ENCODE measurements around the gene SRP9. TPM values are rescaled to one million over a fixed set of nuclear protein-coding genes. Genes with fewer than 3 reads are reported as not detected.

The SRP9 gene
- total and polyA plus RNA-seq, 10 of the 15 experiments (the other 5 are each of a cell fraction or from before 2014, with no cell fraction given) = 248 to 1,200 (median 514) TPM

- H3K9ac ChIP-seq (ENCODE audit: control insufficient read depth, insufficient read depth, low read length) = no peak overlapping the region
- H3K4me1 ChIP-seq (ENCODE audit: control insufficient read depth, insufficient read depth, low read length) = no peaks in the 10 kb centered on the region
- intact Hi-C loops (cut with micrococcal nuclease; ENCODE audit: unreplicated experiment) (no loop called here), in situ Hi-C loops (cut with MboI) (no loop called here)
- WGBS (ENCODE audit: insufficient coverage, insufficient replicate concordance, low lambda C conversion rate, missing lambda C conversion rate) = 58% methylated on average over 10 of the region's 10 CpGs
- H3K27ac ChIP-seq (ENCODE audit: control insufficient read depth, insufficient read depth) = no peak overlapping the region
- CTCF ChIA-PET = no interaction called here
- DNase-seq (ENCODE audit: low read depth, low spot score) (no peak), FAIRE-seq (no peak), ATAC-seq (no peak)
- H3K9me3 ChIP-seq (replicated peaks; ENCODE audit: control insufficient read depth, insufficient read depth, low read length) = no peaks in the 10 kb centered on the region
- H3K79me2 ChIP-seq (ENCODE audit: control insufficient read depth, insufficient read depth, low read length) = no peaks in the 10 kb centered on the region
- no TSS peak for BruUV-seq (replicated peaks)
- RAD21 ChIA-PET (ENCODE audit: unreplicated experiment) = no interaction called here
- H3K4me3 ChIP-seq = no peak overlapping the region
- H3K36me3 ChIP-seq (ENCODE audit: control insufficient read depth in 2 of 2, insufficient read depth in 2 of 2, low read length in 1 of 2) = no peaks in the 10 kb centered on the region
- POLR2A ChIA-PET = no interaction called here
- TF ChIP-seq ATF7 (IDR thresholded peaks at IDR 0.05; ENCODE audit: low read depth) = no peak
- TF ChIP-seq SREBF2 (IDR thresholded peaks at IDR 0.05; ENCODE audit: low read length) = no peak
- TF ChIP-seq TCF12 (IDR thresholded peaks at IDR 0.05; ENCODE audit: low read depth, low read length) = no peak
- TF ChIP-seq PAX5 (IDR thresholded peaks at IDR 0.05; ENCODE audit: borderline replicate concordance, low read depth, low read length) = no peak
- no peak for TF ChIP-seq IKZF2 (IDR thresholded peaks at IDR 0.05)
- no peak for TF ChIP-seq BHLHE40 (IDR thresholded peaks at IDR 0.05; ENCODE audit: borderline replicate concordance in 1 of 2, low read depth in 2 of 2, low read length in 1 of 2)
- TF ChIP-seq ZZZ3 (IDR thresholded peaks at IDR 0.05; ENCODE audit: control insufficient read depth, insufficient read length, low read depth) = no peak
- no peak overlapping the region for H3K4me2 ChIP-seq (ENCODE audit: control insufficient read depth, insufficient read depth)
- no peaks in the 10 kb centered on the region for H3K27me3 ChIP-seq (replicated peaks in 1 of 2; ENCODE audit: control insufficient read depth in 2 of 2, insufficient read depth in 2 of 2, low read length in 1 of 2)
- no peak overlapping the region for H2AFZ ChIP-seq (ENCODE audit: control insufficient read depth, low read depth, low read length)
- SMC1A ChIA-PET (ENCODE audit: uncharacterized antibody, unreplicated experiment) = no interaction called here
- H4K20me1 ChIP-seq (ENCODE audit: control insufficient read depth, insufficient read depth) = no peaks in the 10 kb centered on the region
Observed at GRCh38 chr1:225748529-225748928, 29.1 kb upstream of the SRP9 start.

GRCh38 chr1:225749706-225750105 is 27.9 kb upstream of the SRP9 start:
- no peaks in the 10 kb centered on the region for H3K27me3 ChIP-seq (replicated peaks in 1 of 2; ENCODE audit: control insufficient read depth in 2 of 2, insufficient read depth in 2 of 2, low read length in 1 of 2)
- no peak overlapping the region for H3K27ac ChIP-seq (ENCODE audit: control insufficient read depth, insufficient read depth)
- no peaks in the 10 kb centered on the region for H4K20me1 ChIP-seq (ENCODE audit: control insufficient read depth, insufficient read depth)
- H3K4me2 ChIP-seq (ENCODE audit: control insufficient read depth, insufficient read depth) = no peak overlapping the region
- in situ Hi-C loops (cut with MboI) = no loop called here
- no peak overlapping the region for H2AFZ ChIP-seq (ENCODE audit: control insufficient read depth, low read depth, low read length)
- no peak overlapping the region for H3K9ac ChIP-seq (ENCODE audit: control insufficient read depth, insufficient read depth, low read length)
- ChIA-PET POLR2A (no interaction called here), RAD21 (ENCODE audit: unreplicated experiment) (no interaction called here), CTCF (interaction anchor here (1.3 kb wide), 1 partner anchor 28 kb away, joined by 3 read pairs; the partner anchor contains the start of gene SRP9), SMC1A (ENCODE audit: uncharacterized antibody, unreplicated experiment) (no interaction called here)
- no peak for DNase-seq (ENCODE audit: low read depth, low spot score)
- no peaks in the 10 kb centered on the region for H3K4me1 ChIP-seq (ENCODE audit: control insufficient read depth, insufficient read depth, low read length)
- no peak for ATAC-seq
- H3K9me3 ChIP-seq (replicated peaks; ENCODE audit: control insufficient read depth, insufficient read depth, low read length) = no peaks in the 10 kb centered on the region
- no TSS peak for BruUV-seq (replicated peaks)
- no peaks in the 10 kb centered on the region for H3K79me2 ChIP-seq (ENCODE audit: control insufficient read depth, insufficient read depth, low read length)
- H3K4me3 ChIP-seq = no peak overlapping the region
- H3K36me3 ChIP-seq (ENCODE audit: control insufficient read depth in 2 of 2, insufficient read depth in 2 of 2, low read length in 1 of 2) = no peaks in the 10 kb centered on the region
- WGBS (ENCODE audit: insufficient coverage, insufficient replicate concordance, low lambda C conversion rate, missing lambda C conversion rate) = 78% methylated on average over 2 of the region's 3 CpGs
- no peak for FAIRE-seq
- intact Hi-C loops (cut with micrococcal nuclease; ENCODE audit: unreplicated experiment) = no loop called here
- TF ChIP-seq CHD1 (IDR thresholded peaks at IDR 0.05; ENCODE audit: low read depth, low read length) (no peak), NKRF (conservative IDR thresholded peaks at IDR 0.05) (no peak), CREB1 (IDR thresholded peaks at IDR 0.05; ENCODE audit: low read depth) (no peak), HSF1 (IDR thresholded peaks at IDR 0.05; ENCODE audit: low read depth, low read length) (no peak), E2F8 (IDR thresholded peaks at IDR 0.05; ENCODE audit: low read depth, partially characterized antibody) (no peak), RFX5 (IDR thresholded peaks at IDR 0.05; ENCODE audit: low read depth, low read length) (no peak), MTA3 (IDR thresholded peaks at IDR 0.05; ENCODE audit: borderline replicate concordance, low read length) (no peak)
